Loucy (cell line): ENCODE measurements around the gene SPTSSA.
A peak's percentile ranks its signal among the peaks of the same experiment; 100 is the strongest.

Experiments used
- H2AFZ ChIP-seq: fragments of 200-600 bp; sonication (generic); 2 replicates; pipeline ENCODE4 v1.6.0; 2016; ENCODE audit warnings: antibody characterized with exemption, mild to moderate bottlenecking, low read length, moderate library complexity
- H3F3A ChIP-seq: fragments of 200-600 bp; 2 replicates; pipeline ENCODE4 v1.6.0; 2016; ENCODE audit warnings: antibody characterized with exemption, low read depth, mild to moderate bottlenecking
- H3K27me3 ChIP-seq: fragments of 200-600 bp; sonication (generic); 2 replicates; pipeline ENCODE4 v1.6.1; 2014; ENCODE audit warnings: low read length, mild to moderate bottlenecking; ENCODE audit not compliant: insufficient read depth, poor library complexity, severe bottlenecking
- H3K36me3 ChIP-seq: fragments of 200-600 bp; sonication (generic); 2 replicates; pipeline ENCODE4 v1.6.1; 2016; ENCODE audit warnings: low read length; ENCODE audit not compliant: insufficient read depth
- H3K4me1 ChIP-seq: fragments of 200-600 bp; sonication (generic); 2 replicates; pipeline ENCODE4 v1.5.1; 2014; ENCODE audit warnings: low read length, mild to moderate bottlenecking; ENCODE audit not compliant: insufficient read depth, poor library complexity, severe bottlenecking
- H3K4me2 ChIP-seq: fragments of 200-600 bp; sonication (generic); 2 replicates; pipeline ENCODE4 v1.6.0; 2014; ENCODE audit warnings: antibody characterized with exemption, low read length, low read depth, mild to moderate bottlenecking; ENCODE audit not compliant: poor library complexity, severe bottlenecking
- H3K4me3 ChIP-seq: fragments of 200-600 bp; sonication (generic); 2 replicates; pipeline ENCODE4 v1.5.1; 2014; ENCODE audit warnings: low read length, mild to moderate bottlenecking, mixed read lengths; ENCODE audit not compliant: poor library complexity, severe bottlenecking
- H3K79me2 ChIP-seq: fragments of 200-600 bp; sonication (generic); 2 replicates; pipeline ENCODE4 v1.6.1; 2014; ENCODE audit warnings: low read length; ENCODE audit not compliant: insufficient read depth
- H3K9ac ChIP-seq: fragments of 200-600 bp; sonication (generic); 2 replicates; pipeline ENCODE4 v1.6.0; 2014; ENCODE audit warnings: mild to moderate bottlenecking, low read depth, low read length, moderate library complexity; ENCODE audit not compliant: poor library complexity, severe bottlenecking
- H3K9me2 ChIP-seq: fragments of 200-600 bp; sonication (generic); replicated peaks from 2 replicates; pipeline ENCODE4 v1.6.1; 2016; ENCODE audit warnings: low read depth, low read length, mixed read lengths
- H3K9me3 ChIP-seq: fragments of 200-600 bp; sonication (generic); 2 replicates; pipeline ENCODE4 v1.6.1; 2014; ENCODE audit warnings: mild to moderate bottlenecking, antibody characterized with exemption, low read length, low read depth; ENCODE audit not compliant: insufficient read depth
- H4K20me1 ChIP-seq: fragments of 200-600 bp; sonication (generic); 2 replicates; pipeline ENCODE4 v1.6.0; 2014; ENCODE audit warnings: antibody characterized with exemption, low read length, mild to moderate bottlenecking; ENCODE audit not compliant: insufficient read depth, poor library complexity, severe bottlenecking
- CTCF ChIP-seq: fragments of 200-600 bp; sonication (generic); conservative IDR thresholded peaks from 2 replicates; pipeline ENCODE4 v1.5.1; 2014; ENCODE audit warnings: mild to moderate bottlenecking, antibody characterized with exemption, low read length
- EZH2phosphoT487 ChIP-seq: fragments of 200-600 bp; IDR thresholded peaks from 2 replicates; pipeline ENCODE4 v1.6.1; 2018; ENCODE audit warnings: antibody characterized with exemption, mild to moderate bottlenecking, moderate library complexity, borderline replicate concordance

Gene SPTSSA

GRCh38 chr14:34460295-34460694 is 1.7 kb downstream of the SPTSSA start:
- Histone ChIP-seq H3K4me1 (peaks cover 26% of the 10 kb centered on the region), H3K36me3 (no peaks in the 10 kb centered on the region), H3K79me2 (peaks cover 44% of the 10 kb centered on the region), H2AFZ (no peak overlapping the region), H3K9me2 (no peaks in the 10 kb centered on the region), H3F3A (no peaks in the 10 kb centered on the region), H3K4me2 (peak overlapping the region; percentile 93), H3K27me3 (no peaks in the 10 kb centered on the region), H3K4me3 (peak overlapping the region; percentile 94), H3K9ac (peak overlapping the region; percentile 86), H3K9me3 (no peaks in the 10 kb centered on the region), H4K20me1 (peaks cover 22% of the 10 kb centered on the region)
- no peak for TF ChIP-seq CTCF
- no peak for TF ChIP-seq EZH2phosphoT487

- Histone ChIP-seq H3K4me3 (no peak overlapping the region), H3K27me3 (no peaks in the 10 kb centered on the region), H3K9me2 (no peaks in the 10 kb centered on the region), H2AFZ (no peak overlapping the region), H3K4me2 (no peak overlapping the region), H3K79me2 (peaks cover 64% of the 10 kb centered on the region), H3K36me3 (no peaks in the 10 kb centered on the region), H4K20me1 (peaks cover 32% of the 10 kb centered on the region), H3K9me3 (no peaks in the 10 kb centered on the region), H3K9ac (no peak overlapping the region), H3K4me1 (peaks cover 23% of the 10 kb centered on the region), H3F3A (no peaks in the 10 kb centered on the region)
- no peak for TF ChIP-seq EZH2phosphoT487
- TF ChIP-seq CTCF, result no peak
These were observed 4.9 kb downstream of the SPTSSA start for GRCh38 chr14:34457186-34457585.

DNA sequence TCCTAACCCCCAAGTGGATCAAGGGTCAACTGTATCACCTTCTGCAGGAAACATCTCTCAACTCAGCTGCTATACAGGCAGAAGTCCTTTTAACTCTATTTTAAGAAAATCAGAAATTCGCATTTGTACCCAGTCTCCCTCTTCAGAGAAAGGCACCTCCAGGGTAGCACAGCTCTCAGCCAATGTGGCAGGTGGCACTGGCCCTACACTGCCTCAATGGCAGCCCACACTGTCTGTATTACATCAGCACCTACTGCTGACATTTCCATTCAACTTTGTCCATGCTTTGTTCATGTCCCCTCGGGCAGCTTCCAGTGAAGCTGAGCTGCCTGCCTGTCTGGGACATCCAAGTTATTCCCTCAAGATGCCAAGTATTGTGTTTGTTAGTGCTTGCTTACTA is 8.8 kb downstream of the SPTSSA start:
- TF ChIP-seq CTCF (no peak), EZH2phosphoT487 (no peak)
- Histone ChIP-seq H2AFZ (no peak overlapping the region), H3K9me3 (no peaks in the 10 kb centered on the region), H3K4me3 (no peak overlapping the region), H3K4me2 (no peak overlapping the region), H3K27me3 (no peaks in the 10 kb centered on the region), H3K79me2 (peaks cover 32% of the 10 kb centered on the region; the same call in 1 of the 2 replicates), H3K4me1 (peaks cover 6% of the 10 kb centered on the region), H3K9ac (no peak overlapping the region), H3K9me2 (no peaks in the 10 kb centered on the region), H3K36me3 (peaks cover 3% of the 10 kb centered on the region; the same call in 1 of the 2 replicates), H3F3A (no peaks in the 10 kb centered on the region), H4K20me1 (peaks cover 13% of the 10 kb centered on the region)
